IPS DF 6.9 (cell line): ENCODE data around the gene BRINP3.

ENCODE experiments used
- DNase-seq: peaks from one replicate; pipeline ENCODE4 v3.0.0-alpha.2; 2013; ENCODE audit warnings: low read depth, low spot score
- H3K27ac ChIP-seq: one replicate; pipeline ENCODE4 v1.5.1; 2013; ENCODE audit warnings: low read length, control low read depth
- H3K27me3 ChIP-seq: 2 replicates; pipeline ENCODE4 v1.6.1; 2013; ENCODE audit warnings: mild to moderate bottlenecking, low read length; ENCODE audit not compliant: control insufficient read depth, insufficient read depth
- H3K36me3 ChIP-seq: 2 replicates; pipeline ENCODE4 v1.6.1; 2013; ENCODE audit warnings: low read length; ENCODE audit not compliant: control insufficient read depth, insufficient read depth
- H3K4me1 ChIP-seq: 2 replicates; pipeline ENCODE4 v1.6.1; 2013; ENCODE audit warnings: low read length; ENCODE audit not compliant: control insufficient read depth, insufficient read depth
- H3K4me3 ChIP-seq: 2 replicates; pipeline ENCODE4 v1.5.1; 2013; ENCODE audit warnings: mild to moderate bottlenecking, low read length
- H3K9me3 ChIP-seq: 2 replicates; pipeline ENCODE4 v1.6.1; 2013; ENCODE audit warnings: low read length, inconsistent platforms; ENCODE audit not compliant: control insufficient read depth, insufficient read depth
- WGBS: extraction: QIAGEN DNeasy Blood & Tissue Kit; methylation state at CpG from one replicate; pipeline ENCODE4 v1.1.7; 2013; ENCODE audit warnings: mixed read lengths, missing lambda C conversion rate; ENCODE audit not compliant: insufficient read length, insufficient coverage; 5-methylcytosine and 5-hydroxymethylcytosine counted together

The BRINP3 gene

DNA sequence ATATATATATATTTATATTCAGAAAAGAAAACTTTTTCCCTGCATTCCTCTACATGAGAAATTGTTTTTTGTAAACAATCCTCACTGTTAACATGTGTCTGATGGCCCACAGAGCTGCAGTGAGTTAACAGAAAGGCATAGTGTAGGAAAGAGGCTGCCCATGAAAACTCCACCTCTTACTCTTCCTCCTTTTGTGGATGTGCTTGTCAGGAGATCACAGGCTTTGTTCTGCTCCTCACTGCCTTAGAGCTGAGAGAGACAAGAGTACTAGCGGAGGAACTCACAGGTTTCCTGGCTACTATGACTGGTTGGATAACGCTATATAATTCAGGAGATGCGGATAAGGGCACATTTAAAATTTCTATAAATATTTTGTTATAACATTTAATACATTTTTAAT is 200.6 kb downstream of the BRINP3 start:
- no CpG with 5 or more reads among the region's 3 CpGs for WGBS
- Histone ChIP-seq H3K36me3 (no peaks in the 10 kb centered on the region), H3K4me1 (no peaks in the 10 kb centered on the region), H3K9me3 (no peaks in the 10 kb centered on the region), H3K27me3 (no peaks in the 10 kb centered on the region), H3K27ac (no peak overlapping the region), H3K4me3 (no peak overlapping the region)
- peak; percentile 2 for DNase-seq

DNA sequence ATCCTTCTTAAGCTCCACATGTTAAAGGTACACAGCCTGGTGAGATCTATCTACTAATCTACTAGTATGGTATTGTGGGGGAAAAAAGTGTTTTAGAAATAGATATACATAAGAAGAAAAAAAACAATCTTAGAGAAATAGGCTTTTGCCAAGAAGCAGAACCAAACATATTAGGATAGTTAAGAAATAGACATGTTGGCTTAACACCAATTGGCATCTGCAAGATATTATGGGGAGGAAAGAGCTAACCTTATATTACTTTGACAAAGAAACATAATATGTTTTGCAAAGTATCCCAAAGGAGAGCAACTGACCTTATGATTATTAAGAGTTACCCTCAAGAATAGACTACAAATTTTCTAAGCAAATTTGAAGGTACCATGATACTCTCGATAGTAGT is 202.9 kb downstream of the BRINP3 start:
- Histone ChIP-seq H3K36me3 (no peaks in the 10 kb centered on the region), H3K4me3 (no peak overlapping the region), H3K27ac (no peak overlapping the region), H3K9me3 (no peaks in the 10 kb centered on the region), H3K27me3 (no peaks in the 10 kb centered on the region), H3K4me1 (no peaks in the 10 kb centered on the region)
- no CpG with 5 or more reads among the region's 1 CpG for WGBS
- DNase-seq = no peak

DNA sequence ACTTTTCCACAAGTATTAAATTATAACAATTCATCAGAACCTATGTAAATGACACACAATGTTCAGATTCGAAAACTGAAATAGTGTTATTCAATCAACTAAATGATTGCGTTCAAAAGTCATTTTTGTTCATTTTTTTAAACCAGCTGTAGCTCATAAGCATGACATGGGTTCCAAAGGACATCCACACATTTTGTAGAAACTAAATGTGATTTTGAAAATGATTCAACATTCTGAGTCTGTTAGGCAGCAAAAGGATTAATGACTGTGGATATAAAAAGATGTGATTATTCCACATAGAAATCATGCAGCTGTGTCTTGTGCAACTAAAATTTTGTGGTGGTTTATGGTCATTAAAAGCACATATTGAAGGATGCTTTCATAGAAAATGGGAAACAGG is 204.5 kb downstream of the BRINP3 start:
- Histone ChIP-seq H3K9me3 (no peaks in the 10 kb centered on the region), H3K4me1 (no peaks in the 10 kb centered on the region), H3K36me3 (no peaks in the 10 kb centered on the region), H3K27me3 (no peaks in the 10 kb centered on the region), H3K27ac (no peak overlapping the region), H3K4me3 (no peak overlapping the region)
- DNase-seq = no peak
- no CpG with 5 or more reads among the region's 2 CpGs for WGBS

GRCh38 chr1:190262538-190262937 is 215.1 kb downstream of the BRINP3 start:
- no peak overlapping the region for H3K27ac ChIP-seq
- WGBS = no CpG with 5 or more reads among the region's 3 CpGs
- H3K9me3 ChIP-seq = no peaks in the 10 kb centered on the region
- no peaks in the 10 kb centered on the region for H3K36me3 ChIP-seq
- no peak overlapping the region for H3K4me3 ChIP-seq
- DNase-seq = no peak
- H3K27me3 ChIP-seq = no peaks in the 10 kb centered on the region
- no peaks in the 10 kb centered on the region for H3K4me1 ChIP-seq

GRCh38 chr1:190259424-190259823 is 218.2 kb downstream of the BRINP3 start:
- Histone ChIP-seq H3K4me1 (no peaks in the 10 kb centered on the region), H3K4me3 (no peak overlapping the region), H3K27me3 (no peaks in the 10 kb centered on the region), H3K27ac (no peak overlapping the region), H3K36me3 (no peaks in the 10 kb centered on the region), H3K9me3 (no peaks in the 10 kb centered on the region)
- WGBS = no CpG with 5 or more reads among the region's 1 CpG
- no peak for DNase-seq

GRCh38 chr1:190258003-190258402 is 219.7 kb downstream of the BRINP3 start:
- Histone ChIP-seq H3K27ac (no peak overlapping the region), H3K27me3 (no peaks in the 10 kb centered on the region), H3K9me3 (no peaks in the 10 kb centered on the region), H3K4me1 (no peaks in the 10 kb centered on the region), H3K36me3 (no peaks in the 10 kb centered on the region), H3K4me3 (no peak overlapping the region)
- DNase-seq = peak; percentile 1
- no CpG with 5 or more reads among the region's 6 CpGs for WGBS

- Histone ChIP-seq H3K27ac (no peak overlapping the region), H3K27me3 (no peaks in the 10 kb centered on the region), H3K9me3 (no peaks in the 10 kb centered on the region), H3K4me1 (no peaks in the 10 kb centered on the region), H3K4me3 (no peak overlapping the region), H3K36me3 (no peaks in the 10 kb centered on the region)
- no peak for DNase-seq
Measured at GRCh38 chr1:190252046-190252445, 225.6 kb downstream of the BRINP3 start.

DNA sequence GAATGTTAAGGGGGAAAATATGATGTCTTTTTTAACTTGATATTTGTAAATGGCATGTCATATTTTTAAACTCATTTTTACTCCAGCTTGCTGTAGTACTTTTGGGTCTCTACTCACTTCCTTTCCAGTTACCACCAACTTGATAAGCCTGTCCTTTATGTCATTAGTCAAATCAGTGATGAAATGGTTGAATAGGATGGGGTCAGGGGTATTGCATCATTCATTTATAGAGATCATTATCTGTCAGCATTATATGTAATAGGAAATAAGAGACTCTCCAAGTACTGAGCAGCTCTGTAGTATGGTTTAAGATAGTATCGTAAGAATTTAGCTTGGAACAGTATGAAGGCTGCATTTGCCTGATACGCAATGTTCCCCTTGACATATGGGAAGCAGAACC is 227.3 kb downstream of the BRINP3 start:
- no peak for DNase-seq
- H3K36me3 ChIP-seq = no peaks in the 10 kb centered on the region

DNA sequence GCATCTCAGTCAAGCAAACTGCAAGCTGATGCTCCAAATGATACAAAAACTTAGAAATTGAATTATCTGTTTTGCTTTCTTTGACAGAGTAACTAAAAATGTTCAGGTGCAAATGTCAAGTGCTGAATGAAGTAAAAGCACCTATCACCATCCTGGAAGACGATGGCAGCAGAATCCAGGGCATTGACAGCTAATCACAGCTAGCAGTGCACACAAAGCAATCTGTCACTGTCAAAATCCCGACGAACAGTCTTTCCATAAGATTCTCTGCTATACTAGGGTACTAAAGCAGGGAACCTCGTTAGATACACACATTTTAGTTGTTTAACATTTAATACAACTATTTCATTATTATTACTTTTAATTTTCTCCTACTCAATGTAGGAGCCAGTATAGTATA is 233.3 kb downstream of the BRINP3 start:
- DNase-seq = no peak
- Histone ChIP-seq H3K36me3 (no peaks in the 10 kb centered on the region), H3K27me3 (no peaks in the 10 kb centered on the region), H3K9me3 (no peaks in the 10 kb centered on the region), H3K4me1 (no peaks in the 10 kb centered on the region), H3K4me3 (no peak overlapping the region), H3K27ac (no peak overlapping the region)
- no CpG with 5 or more reads among the region's 4 CpGs for WGBS

More for the DNA sequence above, 227.3 kb downstream of the BRINP3 start:
- H3K9me3 ChIP-seq = no peaks in the 10 kb centered on the region
- no peaks in the 10 kb centered on the region for H3K27me3 ChIP-seq
- no peak overlapping the region for H3K27ac ChIP-seq
- no CpG with 5 or more reads among the region's 2 CpGs for WGBS
- no peaks in the 10 kb centered on the region for H3K4me1 ChIP-seq
- no peak overlapping the region for H3K4me3 ChIP-seq

- DNase-seq = no peak
Measured at GRCh38 chr1:190243056-190243455, 234.6 kb downstream of the BRINP3 start.

DNA sequence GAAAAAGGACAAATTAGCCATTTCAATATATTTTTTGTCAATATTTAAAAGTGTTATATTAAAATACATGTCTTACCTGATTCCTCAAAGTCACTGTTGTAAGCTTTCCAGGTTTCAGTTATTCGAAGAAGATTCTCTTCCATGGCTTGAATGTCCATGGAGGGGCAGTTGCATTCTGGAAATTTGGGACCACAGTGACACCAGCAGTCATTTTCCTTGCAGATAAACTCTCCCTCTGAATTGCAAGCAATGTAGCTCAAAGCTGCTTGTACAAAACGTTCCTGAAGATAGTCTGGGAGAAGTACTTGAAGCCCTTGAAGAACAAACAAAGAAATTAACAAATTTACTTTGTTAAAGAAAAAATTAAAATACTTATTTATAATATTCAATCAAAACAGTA is 251.7 kb downstream of the BRINP3 start:
- H3K4me1 ChIP-seq = no peaks in the 10 kb centered on the region
- no peak overlapping the region for H3K4me3 ChIP-seq
- H3K27me3 ChIP-seq = no peaks in the 10 kb centered on the region
- WGBS = no CpG with 5 or more reads among the region's 2 CpGs
- no peak overlapping the region for H3K27ac ChIP-seq
- H3K36me3 ChIP-seq = no peaks in the 10 kb centered on the region
- H3K9me3 ChIP-seq = no peaks in the 10 kb centered on the region
- DNase-seq = no peak

More at GRCh38 chr1:190243056-190243455, 234.6 kb downstream of the BRINP3 start:
- Histone ChIP-seq H3K27ac (no peak overlapping the region), H3K9me3 (no peaks in the 10 kb centered on the region), H3K36me3 (no peaks in the 10 kb centered on the region), H3K27me3 (no peaks in the 10 kb centered on the region), H3K4me3 (no peak overlapping the region), H3K4me1 (no peaks in the 10 kb centered on the region)
